AG09309 (cell line): ENCODE results near the gene CAPZB.

Experiments
- DNase-seq: peaks from one replicate; pipeline ENCODE4 v3.0.0-alpha.2; 2010; ENCODE audit warnings: low read depth
- H3K4me3 ChIP-seq: 2 replicates; pipeline ENCODE4 v1.5.1; 2011; ENCODE audit warnings: mild to moderate bottlenecking, low read depth, low read length, moderate library complexity; ENCODE audit not compliant: control insufficient read depth
- TF ChIP-seq, protein P1 (sequence below): IDR thresholded peaks from 2 replicates; pipeline ENCODE4 v1.5.1; 2011; ENCODE audit warnings: mild to moderate bottlenecking, low read depth, low read length, inconsistent platforms; ENCODE audit not compliant: insufficient read depth, control insufficient read depth; ENCODE audit errors: missing control alignments

Gene CAPZB

DNA sequence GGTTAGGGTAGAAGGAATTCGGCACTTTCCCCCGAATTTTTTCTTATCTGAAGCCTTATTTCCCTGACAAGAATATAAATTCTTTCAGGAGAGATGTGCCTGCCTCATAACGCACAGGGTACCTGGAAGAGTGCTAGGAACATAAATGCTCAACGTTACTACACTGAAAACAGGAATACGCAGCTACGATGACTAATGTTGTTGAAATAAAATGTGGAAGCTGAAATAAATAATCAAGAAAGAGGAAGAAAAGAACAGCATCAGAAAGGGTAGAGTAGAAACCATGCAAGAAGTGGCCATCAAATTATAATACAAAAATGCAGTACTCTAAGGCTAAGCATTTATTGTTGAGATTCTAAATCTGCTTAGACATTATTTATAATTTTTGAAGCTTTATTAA is 139.3 kb downstream of the CAPZB start:
- no peak for DNase-seq
- no peak overlapping the region for H3K4me3 ChIP-seq
- TF ChIP-seq, protein P1, sequence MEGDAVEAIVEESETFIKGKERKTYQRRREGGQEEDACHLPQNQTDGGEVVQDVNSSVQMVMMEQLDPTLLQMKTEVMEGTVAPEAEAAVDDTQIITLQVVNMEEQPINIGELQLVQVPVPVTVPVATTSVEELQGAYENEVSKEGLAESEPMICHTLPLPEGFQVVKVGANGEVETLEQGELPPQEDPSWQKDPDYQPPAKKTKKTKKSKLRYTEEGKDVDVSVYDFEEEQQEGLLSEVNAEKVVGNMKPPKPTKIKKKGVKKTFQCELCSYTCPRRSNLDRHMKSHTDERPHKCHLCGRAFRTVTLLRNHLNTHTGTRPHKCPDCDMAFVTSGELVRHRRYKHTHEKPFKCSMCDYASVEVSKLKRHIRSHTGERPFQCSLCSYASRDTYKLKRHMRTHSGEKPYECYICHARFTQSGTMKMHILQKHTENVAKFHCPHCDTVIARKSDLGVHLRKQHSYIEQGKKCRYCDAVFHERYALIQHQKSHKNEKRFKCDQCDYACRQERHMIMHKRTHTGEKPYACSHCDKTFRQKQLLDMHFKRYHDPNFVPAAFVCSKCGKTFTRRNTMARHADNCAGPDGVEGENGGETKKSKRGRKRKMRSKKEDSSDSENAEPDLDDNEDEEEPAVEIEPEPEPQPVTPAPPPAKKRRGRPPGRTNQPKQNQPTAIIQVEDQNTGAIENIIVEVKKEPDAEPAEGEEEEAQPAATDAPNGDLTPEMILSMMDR, result no peak

DNA sequence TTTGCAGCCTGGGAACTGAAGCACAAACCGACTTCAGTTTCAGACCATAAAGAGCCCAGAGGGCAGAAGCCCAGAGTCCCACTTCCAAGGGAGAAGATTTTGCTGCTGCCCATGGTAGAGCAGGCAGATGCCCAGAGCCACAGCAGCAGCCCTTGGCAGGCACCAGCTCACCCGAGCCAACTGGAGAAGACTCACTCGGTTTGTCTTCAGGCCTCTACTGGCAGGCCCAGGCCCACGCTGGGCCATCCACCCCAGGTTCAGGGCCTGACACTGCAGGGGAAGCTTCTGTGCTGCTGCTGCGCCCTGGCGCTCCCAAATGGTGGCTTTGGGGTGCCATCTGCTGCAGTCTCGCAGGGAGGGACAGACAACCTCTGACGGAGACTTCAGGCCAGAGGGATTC is 139.9 kb downstream of the CAPZB start:
- DNase-seq, result no peak
- no peak overlapping the region for H3K4me3 ChIP-seq
- TF ChIP-seq, protein P1, result no peak

DNA sequence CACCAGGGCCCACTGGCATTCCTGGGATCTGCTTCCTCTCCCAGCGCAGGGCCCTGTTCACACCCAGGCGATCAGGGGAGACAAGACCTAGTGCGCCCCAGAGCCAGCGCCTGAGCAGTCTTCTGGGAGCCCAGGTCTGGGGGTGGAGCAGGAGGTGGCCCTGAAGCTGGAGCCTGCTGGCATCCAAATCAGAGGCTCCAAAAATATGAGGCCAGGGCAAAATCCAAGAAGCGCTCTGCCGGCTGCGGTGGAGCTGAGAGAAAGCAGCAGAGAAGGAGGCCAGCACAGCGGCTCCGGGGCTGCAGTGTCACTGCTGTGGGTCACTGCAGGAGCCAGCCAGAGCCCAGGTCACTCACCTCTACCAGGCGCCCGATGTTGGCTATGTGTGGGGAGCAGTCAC is 140.5 kb downstream of the CAPZB start:
- DNase-seq, result no peak
- TF ChIP-seq, protein P1, result no peak

DNA sequence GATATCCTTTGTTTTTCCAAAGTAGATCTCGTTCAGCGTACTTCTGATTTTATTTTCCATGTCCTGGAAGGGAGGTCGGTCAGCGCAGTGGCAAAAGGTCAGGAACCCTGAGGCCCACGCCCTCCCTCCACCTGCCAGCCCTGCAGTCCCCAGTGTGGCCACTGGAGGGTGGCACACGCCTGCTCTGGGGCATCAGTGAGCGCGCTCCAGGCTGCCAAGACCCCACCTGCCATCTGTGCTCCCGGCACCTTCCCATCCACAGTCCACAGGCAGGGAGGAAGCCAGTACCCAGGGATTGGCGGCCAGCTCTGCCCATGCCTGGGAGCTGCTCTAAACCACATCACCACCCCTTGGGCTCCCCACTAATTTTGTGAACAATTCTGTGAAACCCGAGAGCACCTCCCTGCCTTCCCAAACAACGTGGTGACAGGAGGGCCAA is 140.9 kb downstream of the CAPZB start:
- no peak for DNase-seq
- no peak overlapping the region for H3K4me3 ChIP-seq
- TF ChIP-seq, protein P1, result peak; percentile 95

More for the DNA sequence above, 140.5 kb downstream of the CAPZB start:
- H3K4me3 ChIP-seq, result no peak overlapping the region

DNA sequence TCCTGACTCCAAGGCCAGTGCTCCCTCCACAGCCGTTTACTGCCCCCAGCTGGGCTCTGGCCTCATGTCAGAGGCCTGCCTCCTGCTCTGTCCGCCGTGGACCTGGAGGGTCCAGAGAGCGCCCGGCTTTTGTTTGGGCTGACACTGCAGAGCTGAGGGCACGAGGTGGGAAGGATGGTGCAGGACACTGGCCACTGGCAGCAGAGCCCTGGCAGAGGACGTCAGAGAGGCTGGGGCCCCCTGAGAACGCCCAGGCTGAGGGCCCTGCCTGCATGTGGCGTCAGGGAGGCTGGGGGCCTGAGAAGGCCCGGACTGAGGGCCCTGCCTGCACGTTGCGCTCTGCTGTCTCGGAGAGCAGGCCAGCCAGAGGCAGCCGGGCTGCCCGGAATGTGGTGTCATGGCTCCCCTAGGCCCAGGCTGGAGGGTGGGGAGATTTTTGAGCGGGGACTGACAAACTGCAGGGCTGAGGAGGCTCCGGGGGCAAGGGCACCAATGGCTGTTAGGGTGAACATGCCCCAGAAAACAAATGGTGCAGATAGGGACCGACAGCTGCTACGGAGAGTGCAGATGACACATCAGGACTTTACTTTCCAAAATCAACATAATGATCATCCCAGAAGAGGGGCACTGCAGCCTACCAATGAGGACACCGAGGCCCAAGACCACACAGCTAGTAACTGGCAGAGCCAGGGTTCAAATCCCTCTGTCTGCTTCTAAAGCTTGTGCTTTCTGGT is 141.6 kb downstream of the CAPZB start:
- TF ChIP-seq, protein P1, result no peak
- no peak overlapping the region for H3K4me3 ChIP-seq
- DNase-seq, result no peak

DNA sequence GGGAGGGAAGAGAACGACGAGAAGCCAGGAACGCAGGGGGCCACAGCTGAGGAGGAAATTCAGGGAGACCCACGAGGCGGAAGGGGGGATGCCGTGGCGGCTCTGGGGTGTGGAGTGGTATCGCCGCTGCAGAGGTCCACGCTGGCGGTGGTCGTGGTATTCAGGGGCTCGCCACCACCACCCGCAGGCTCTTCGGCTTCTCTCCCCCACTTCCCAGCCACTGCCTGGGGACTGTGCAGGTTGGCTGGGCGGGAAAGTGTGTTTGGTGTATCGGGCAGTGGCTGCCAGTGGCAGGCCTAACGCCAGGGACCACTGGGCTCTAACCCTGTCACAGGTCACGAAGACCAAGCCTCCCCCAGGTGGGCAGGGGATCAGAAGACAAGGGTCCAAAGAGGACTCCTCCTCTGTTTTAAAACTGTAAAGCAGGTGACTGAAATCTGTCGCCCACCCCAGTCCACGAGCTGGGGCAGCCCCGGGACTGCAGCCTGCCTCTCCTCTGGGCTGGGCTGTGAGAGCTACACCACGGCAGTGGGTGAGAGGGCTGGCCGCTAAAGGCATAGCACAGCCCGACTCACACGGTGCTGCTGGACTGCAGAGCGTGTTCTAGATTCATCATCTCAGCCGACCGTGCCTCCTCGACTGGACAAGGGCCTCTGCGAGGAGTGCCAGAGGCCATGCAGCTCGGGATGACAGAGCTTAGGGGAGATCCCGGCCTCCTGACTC is 142.3 kb downstream of the CAPZB start:
- H3K4me3 ChIP-seq, result no peak overlapping the region
- DNase-seq, result no peak
- TF ChIP-seq, protein P1, result no peak
